GM23338 (cell line): ENCODE results near the gene COL15A1. TPM values are rescaled to one million over a fixed set of nuclear protein-coding genes. Genes with fewer than 3 reads are reported as not detected.

ENCODE experiments used
- ATAC-seq: fragments of 200-7000 bp; cut with Tn5 transposase; 3 replicates; pipeline ENCODE4 v1.9.1; 2020
- DNase-seq: peaks from one replicate; pipeline ENCODE4 v3.0.0-alpha.2; 2015; ENCODE audit warnings: low spot score
- H2AFZ ChIP-seq: fragments of 200-600 bp; sonication (generic); 2 replicates; pipeline ENCODE4 v1.8.0; 2016; ENCODE audit warnings: antibody characterized with exemption, mild to moderate bottlenecking, moderate library complexity
- H3F3A ChIP-seq: fragments of 200-600 bp; sonication (generic); replicated peaks from 2 replicates; pipeline ENCODE4 v1.8.0; 2017; ENCODE audit warnings: antibody characterized with exemption, mixed run types, low read depth
- H3K27ac ChIP-seq: fragments of 200-600 bp; sonication (generic); 2 replicates; pipeline ENCODE4 v1.6.1; 2016; ENCODE audit warnings: low read depth
- H3K27me3 ChIP-seq: fragments of 200-600 bp; sonication (generic); 2 replicates; pipeline ENCODE4 v1.8.0; 2016; ENCODE audit warnings: mild to moderate bottlenecking, mixed run types, moderate library complexity; ENCODE audit not compliant: insufficient read depth
- H3K36me3 ChIP-seq: fragments of 200-600 bp; sonication (generic); 2 replicates; pipeline ENCODE4 v1.8.0; 2016; ENCODE audit warnings: mild to moderate bottlenecking; ENCODE audit not compliant: insufficient read depth
- H3K4me1 ChIP-seq: fragments of 200-600 bp; sonication (generic); 2 replicates; pipeline ENCODE4 v1.8.0; 2016; ENCODE audit warnings: mild to moderate bottlenecking, moderate library complexity; ENCODE audit not compliant: insufficient read depth
- H3K4me2 ChIP-seq: fragments of 200-600 bp; sonication (generic); 2 replicates; pipeline ENCODE4 v1.7.1; 2017; ENCODE audit warnings: mixed run types
- H3K4me3 ChIP-seq: fragments of 200-600 bp; sonication (generic); 2 replicates; pipeline ENCODE4 v1.6.1; 2016; ENCODE audit warnings: mixed run types
- H3K79me2 ChIP-seq: fragments of 200-600 bp; sonication (generic); replicated peaks from 2 replicates; pipeline ENCODE4 v1.8.0; 2017; ENCODE audit warnings: mild to moderate bottlenecking; ENCODE audit not compliant: insufficient read depth
- H3K9me2 ChIP-seq: fragments of 200-600 bp; sonication (generic); 2 replicates; pipeline ENCODE4 v1.8.0; 2017; ENCODE audit not compliant: insufficient read depth
- H4K20me1 ChIP-seq: fragments of 200-600 bp; sonication (generic); replicated peaks from 2 replicates; pipeline ENCODE4 v1.8.0; 2017; ENCODE audit warnings: mild to moderate bottlenecking; ENCODE audit not compliant: insufficient read depth
- H3K27ac Mint-ChIP-seq: 2 replicates; pipeline ENCODE4 v1.8.0; 2020; ENCODE audit warnings: inconsistent platforms, mild to moderate bottlenecking, moderate library complexity, mixed read lengths
- H3K27me3 Mint-ChIP-seq: 3 replicates; pipeline ENCODE4 v1.8.0; 2022; ENCODE audit warnings: low read depth, mild to moderate bottlenecking, moderate library complexity, mixed read lengths, inconsistent platforms; ENCODE audit not compliant: insufficient read depth, poor library complexity
- H3K36me3 Mint-ChIP-seq: 3 replicates; pipeline ENCODE4 v1.8.0; 2021; ENCODE audit warnings: low read depth, mild to moderate bottlenecking, inconsistent platforms, moderate library complexity, mixed read lengths
- H3K4me1 Mint-ChIP-seq: 3 replicates; pipeline ENCODE4 v1.8.0; 2020; ENCODE audit warnings: mild to moderate bottlenecking, inconsistent platforms, mixed read lengths
- H3K4me3 Mint-ChIP-seq: 3 replicates; pipeline ENCODE4 v1.8.0; 2021; ENCODE audit warnings: moderate library complexity, mild to moderate bottlenecking, inconsistent platforms, mixed read lengths
- H3K9me3 Mint-ChIP-seq: 3 replicates; pipeline ENCODE4 v1.8.0; 2020; ENCODE audit warnings: moderate library complexity, mild to moderate bottlenecking, inconsistent platforms, mixed read lengths
- CREB1 ChIP-seq: fragments of 250-450 bp; sonication (Bioruptor Pico); IDR thresholded peaks from 2 replicates; pipeline ENCODE4 v1.5.0; 2020; ENCODE audit warnings: low read depth, mild to moderate bottlenecking, moderate library complexity
- CTCF ChIP-seq, 2 experiments: fragments of 200-600 bp in 1 of 2; sonication (generic) in 1 of 2; conservative IDR thresholded peaks; 2 replicates each; pipeline versions ENCODE4 v1.5.1 to v1.6.1; 2016 to 2017; ENCODE audit warnings: antibody characterized with exemption in 2 of 2, low read depth in 2 of 2, mild to moderate bottlenecking in 2 of 2, moderate library complexity in 1 of 2
- ETS1 ChIP-seq: IDR thresholded peaks from 2 replicates; pipeline ENCODE4 v1.6.1; 2016; ENCODE audit warnings: antibody characterized with exemption
- EZH2 ChIP-seq: fragments of 200-600 bp; sonication (generic); IDR thresholded peaks from one replicate; pipeline ENCODE4 v1.8.0; 2017; ENCODE audit warnings: antibody characterized with exemption, mild to moderate bottlenecking, low read depth; ENCODE audit not compliant: unreplicated experiment
- EZH2phosphoT487 ChIP-seq: fragments of 200-600 bp; sonication (generic); IDR thresholded peaks from one replicate; pipeline ENCODE4 v1.8.1; 2018; ENCODE audit warnings: antibody characterized with exemption; ENCODE audit not compliant: unreplicated experiment
- JUNB ChIP-seq: IDR thresholded peaks from one replicate; pipeline ENCODE4 v1.6.1; 2016; ENCODE audit warnings: antibody characterized with exemption; ENCODE audit not compliant: unreplicated experiment
- NANOG ChIP-seq: IDR thresholded peaks from 2 replicates; pipeline ENCODE4 v1.6.1; 2016; ENCODE audit warnings: antibody characterized with exemption, borderline replicate concordance
- POLR2AphosphoS5 ChIP-seq: IDR thresholded peaks from 2 replicates; pipeline ENCODE4 v1.6.1; 2016; ENCODE audit warnings: antibody characterized with exemption, low read depth
- REST ChIP-seq: IDR thresholded peaks from one replicate; pipeline ENCODE4 v1.6.1; 2018; ENCODE audit warnings: antibody characterized with exemption; ENCODE audit not compliant: unreplicated experiment
- STAT1 ChIP-seq: IDR thresholded peaks from one replicate; pipeline ENCODE4 v1.6.1; 2016; ENCODE audit warnings: antibody characterized with exemption; ENCODE audit not compliant: unreplicated experiment
- ZNF114 ChIP-seq: fragments of 250-450 bp; sonication (Bioruptor Pico); IDR thresholded peaks from 2 replicates; pipeline ENCODE4 v1.5.0; 2020; ENCODE audit warnings: mild to moderate bottlenecking, moderate library complexity
- ZNF331 ChIP-seq: fragments of 250-450 bp; sonication (Bioruptor Pico); IDR thresholded peaks from 2 replicates; pipeline ENCODE4 v1.5.0; 2020; ENCODE audit warnings: low read depth, mild to moderate bottlenecking, moderate library complexity
- ZNF462 ChIP-seq: fragments of 250-450 bp; sonication (Bioruptor Pico); IDR thresholded peaks from 2 replicates; pipeline ENCODE4 v1.5.0; 2020; ENCODE audit warnings: mild to moderate bottlenecking, moderate library complexity
- polyA plus RNA-seq: library from polyadenylated mRNA; unstranded; fragments of >200 nt; fragmentation: Nextera tagmentation; extraction: Ambion mirVana; gene quantifications from 2 replicates; pipeline ENCODE4 v1.2.1, GENCODE V29; 2016
- total RNA-seq: library from RNA; depleted of rRNA; stranded (reverse); fragments of >200 nt; shearing (Covaris generic); gene quantifications from 2 replicates; pipeline ENCODE4 v1.2.3, GENCODE V29; 2014

COL15A1 gene
- total and polyA plus RNA-seq, 2 experiments from 2014 or later, result 0.17 to 0.18 TPM

- H3K4me3 Mint-ChIP-seq, result no peak overlapping the region
- Histone ChIP-seq H2AFZ (no peak overlapping the region), H3K9me2 (no peaks in the 10 kb centered on the region), H3K27me3 (no peaks in the 10 kb centered on the region), H3K4me3 (no peak overlapping the region), H3K4me1 (peaks cover 6% of the 10 kb centered on the region; the same call in 1 of the 2 replicates), H3K36me3 (no peaks in the 10 kb centered on the region), H3K79me2 (no peaks in the 10 kb centered on the region), H3F3A (no peaks in the 10 kb centered on the region), H4K20me1 (no peaks in the 10 kb centered on the region), H3K4me2 (no peak overlapping the region), H3K27ac (no peak overlapping the region)
- DNase-seq (no peak), ATAC-seq (no peak)
- no peaks in the 10 kb centered on the region; the same call in 2 of the 3 replicates for H3K4me1 Mint-ChIP-seq
- peaks cover 8% of the 10 kb centered on the region; the same call in 2 of the 3 replicates for H3K9me3 Mint-ChIP-seq
- H3K27me3 Mint-ChIP-seq, result peaks cover 8% of the 10 kb centered on the region
- TF ChIP-seq REST (no peak), ZNF331 (no peak), ETS1 (no peak), EZH2 (no peak), ZNF462 (CRISPR knock-in tag) (no peak), CREB1 (no peak), NANOG (no peak), CTCF (conservative IDR thresholded peaks at IDR 0.05; ENCODE audit: low read depth in 2 of 2) (no peak), POLR2AphosphoS5 (no peak), JUNB (no peak), ZNF114 (no peak), STAT1 (no peak), EZH2phosphoT487 (no peak)
- H3K36me3 Mint-ChIP-seq, result no peaks in the 10 kb centered on the region
- no peak overlapping the region; the same call in 1 of the 2 replicates for H3K27ac Mint-ChIP-seq
Observed at GRCh38 chr9:98899408-98900056, 44.2 kb upstream of the COL15A1 start.
